ENCODE data around the gene ALPL.
A peak's percentile ranks its signal among the peaks of the same experiment; 100 is the strongest.
"Not testable (repeated sequence)": the region's sequence is repeated elsewhere in the genome, so short reads cannot be mapped to it uniquely, and the experiment has no call there.

The ALPL gene

DNA sequence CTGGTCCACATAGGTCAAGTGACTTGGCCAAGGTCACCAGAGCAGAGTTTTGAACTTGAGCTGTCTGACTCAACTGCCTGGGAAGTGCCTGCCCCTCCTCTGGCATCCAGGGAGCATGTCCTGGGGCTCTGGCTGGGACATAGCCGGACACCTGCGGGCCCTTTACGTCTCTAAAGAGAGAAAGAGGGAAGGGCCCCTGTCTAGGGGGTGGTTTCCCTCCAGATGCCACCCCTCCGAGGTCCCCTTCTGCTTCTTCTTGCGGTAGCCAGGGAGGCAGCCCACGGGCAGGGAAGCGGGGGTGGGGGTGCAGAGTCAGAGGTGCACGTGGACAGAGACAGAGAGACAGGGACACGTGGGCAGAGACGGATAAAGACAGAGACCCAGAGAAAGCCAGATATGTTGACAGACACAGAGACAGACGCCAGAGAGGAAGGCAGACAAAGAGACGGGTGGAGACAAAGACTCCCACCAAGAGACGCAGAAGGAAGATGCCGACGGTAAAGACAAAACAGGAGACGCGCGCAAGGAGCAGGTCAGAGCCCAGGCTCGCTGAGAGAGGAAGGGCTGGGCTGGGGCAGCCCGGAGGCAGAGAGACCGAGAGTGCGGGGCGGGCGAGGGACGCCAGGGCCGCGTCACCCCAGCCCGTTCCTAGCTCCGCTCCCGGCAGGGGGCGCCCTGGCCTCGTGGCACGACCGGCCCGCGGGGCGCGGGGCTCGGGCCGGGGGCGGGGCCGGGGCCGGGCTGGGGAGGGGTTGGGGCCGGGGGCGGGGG is 458 bp upstream of the ALPL start:
- DNase-seq: peak; percentile 47 to 56

- DNase-seq: no peak
Measured at GRCh38 chr1:21510113-21510493, 880 bp downstream of the ALPL start.

DNA sequence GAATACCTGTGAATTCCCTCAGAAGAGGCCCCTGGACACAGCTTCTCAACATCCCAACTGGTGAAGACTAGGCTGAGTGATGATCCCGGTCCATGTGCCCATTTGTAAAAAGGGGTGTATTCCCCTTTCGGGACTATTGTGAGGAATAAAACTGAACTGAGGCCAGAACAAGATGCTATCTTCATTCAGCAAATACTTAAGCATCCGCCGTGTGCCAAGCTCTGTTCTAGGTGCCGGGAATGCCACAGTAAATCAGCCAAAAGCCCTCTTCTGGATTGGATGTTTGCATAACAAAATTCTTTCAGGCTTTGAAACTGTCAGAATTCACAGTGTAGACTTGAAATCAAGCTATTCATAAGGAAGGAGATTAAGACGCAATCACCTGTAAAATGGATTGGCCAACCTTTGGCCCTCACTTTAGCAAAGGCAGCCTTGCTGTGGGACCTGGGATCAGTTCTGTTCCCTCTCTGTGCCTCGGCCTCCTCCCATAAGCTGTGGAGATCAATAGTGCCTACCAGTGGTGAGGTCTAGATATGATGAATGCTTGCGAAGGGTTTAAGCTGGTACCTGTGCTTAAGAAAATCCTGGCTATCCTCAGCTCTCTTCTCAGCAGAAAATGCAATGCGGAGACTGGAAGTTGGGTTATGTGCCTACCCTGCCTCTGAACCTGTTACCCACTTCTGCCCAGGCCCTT is 1.8 kb downstream of the ALPL start:
- DNase-seq: no peak

DNA sequence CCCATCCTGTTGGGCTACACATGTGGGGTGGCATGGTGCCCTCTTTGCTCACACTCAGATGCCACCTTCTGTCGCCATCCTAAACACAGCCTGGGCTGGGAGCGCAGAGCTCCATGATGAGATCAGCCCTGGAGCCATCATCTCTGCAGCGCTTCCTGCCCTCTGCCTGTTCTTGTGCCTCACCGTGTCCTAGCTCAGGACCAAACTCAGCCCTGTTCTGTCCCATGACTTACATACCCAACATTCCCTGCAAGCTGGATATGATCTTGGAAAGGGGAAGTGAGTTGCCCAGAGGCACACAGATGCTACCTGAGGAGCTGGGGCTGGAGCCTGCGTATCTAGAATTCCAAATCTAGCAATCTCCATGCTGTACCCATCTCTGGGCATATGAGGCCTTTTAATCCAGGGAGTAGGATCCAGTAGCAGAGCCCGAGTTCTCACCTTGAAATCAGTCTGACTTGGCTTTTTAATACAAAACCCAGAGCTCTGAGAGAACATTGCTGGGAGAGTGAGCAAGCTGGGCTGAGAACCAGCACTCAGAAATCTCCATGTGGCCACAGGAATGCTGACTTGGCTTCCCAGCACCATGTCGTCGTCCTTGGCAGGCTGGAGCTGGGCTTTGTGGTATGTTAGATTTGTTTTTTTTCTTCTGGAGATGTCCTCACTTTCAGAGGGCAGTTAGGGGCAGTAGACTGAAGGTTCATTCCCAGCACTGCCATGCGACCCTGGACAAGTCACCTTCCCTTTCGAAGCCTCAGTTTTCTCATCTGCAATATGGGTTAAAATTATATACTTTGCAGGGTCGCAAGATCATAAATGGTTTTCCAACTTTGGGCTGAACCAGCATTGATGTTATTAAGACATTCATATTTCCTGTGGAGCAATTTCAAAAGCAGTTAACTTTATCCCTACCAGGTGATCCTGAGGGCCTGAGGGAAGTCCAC is 2.6 kb downstream of the ALPL start:
- DNase-seq: no peak

GRCh38 chr1:21514245-21514644 is 5.0 kb downstream of the ALPL start:
- no peak for DNase-seq

DNA sequence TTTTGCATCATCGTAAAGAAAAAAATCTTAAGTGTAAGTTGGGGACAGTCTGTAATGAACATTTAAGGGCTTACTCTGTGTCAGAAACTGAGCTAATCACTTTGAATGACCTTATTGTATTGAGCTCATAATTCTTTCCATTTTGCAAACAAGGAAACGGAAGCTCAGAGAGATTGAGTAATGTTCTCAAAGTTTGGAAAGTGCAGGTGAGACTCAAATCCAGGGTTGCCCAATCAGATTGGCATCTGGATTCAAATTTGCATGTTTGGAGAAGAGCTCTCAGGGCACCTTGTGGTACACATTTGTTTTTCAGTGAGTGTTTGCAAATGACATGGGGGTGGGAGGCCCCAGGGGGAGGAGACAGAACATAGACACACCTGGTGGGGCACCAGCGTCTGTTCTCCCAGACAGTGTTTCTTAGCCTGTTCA is 8.0 kb downstream of the ALPL start:
- DNase-seq: no peak

- no peak for DNase-seq
Measured at GRCh38 chr1:21517660-21518480, 8.6 kb downstream of the ALPL start.

- DNase-seq: no peak
Measured at GRCh38 chr1:21518774-21519455, 9.7 kb downstream of the ALPL start.

- not testable (repeated sequence) for DNase-seq
Measured at GRCh38 chr1:21519486-21520070, 10.4 kb downstream of the ALPL start.

DNA sequence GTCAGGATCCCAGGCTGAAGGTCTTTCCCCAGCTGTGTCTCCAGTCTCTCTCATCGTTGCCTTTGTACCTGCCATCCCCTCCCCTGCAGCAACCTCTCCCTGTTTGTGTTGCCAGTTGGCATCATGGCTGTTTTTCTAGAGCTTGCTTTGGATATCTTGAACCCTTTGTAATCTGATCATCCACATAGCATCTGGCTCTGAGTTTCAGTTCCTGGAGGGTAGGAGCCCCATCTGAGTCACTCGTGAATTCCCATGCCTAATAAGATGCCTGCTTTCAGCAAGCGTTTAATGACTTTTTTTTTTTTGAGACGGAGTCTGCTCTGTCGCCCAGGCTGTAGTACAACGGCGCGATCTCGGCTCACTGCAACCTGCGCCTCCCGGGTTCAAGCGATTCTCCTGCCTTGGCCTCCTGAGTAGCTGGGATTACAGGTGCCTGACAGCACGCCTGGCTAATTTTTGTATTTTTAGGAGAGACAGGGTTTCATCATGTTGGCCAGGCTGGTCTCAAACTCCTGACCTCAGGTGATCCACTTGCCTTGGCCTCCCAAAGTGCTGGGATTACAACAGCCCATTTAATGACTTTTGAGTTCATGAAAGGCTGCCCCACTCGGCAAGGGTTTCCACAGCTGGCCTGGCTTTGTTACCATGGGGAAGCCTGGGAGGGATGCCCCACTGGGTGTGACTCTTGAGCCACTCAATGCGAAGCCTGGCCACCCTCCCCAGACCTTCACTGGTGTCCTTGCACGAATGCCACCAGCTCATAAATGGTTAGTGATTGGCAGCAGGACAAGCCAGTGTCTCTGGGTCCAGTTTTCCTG is 11.9 kb downstream of the ALPL start:
- no peak for DNase-seq

GRCh38 chr1:21521717-21522060 is 12.5 kb downstream of the ALPL start:
- no peak for DNase-seq

DNA sequence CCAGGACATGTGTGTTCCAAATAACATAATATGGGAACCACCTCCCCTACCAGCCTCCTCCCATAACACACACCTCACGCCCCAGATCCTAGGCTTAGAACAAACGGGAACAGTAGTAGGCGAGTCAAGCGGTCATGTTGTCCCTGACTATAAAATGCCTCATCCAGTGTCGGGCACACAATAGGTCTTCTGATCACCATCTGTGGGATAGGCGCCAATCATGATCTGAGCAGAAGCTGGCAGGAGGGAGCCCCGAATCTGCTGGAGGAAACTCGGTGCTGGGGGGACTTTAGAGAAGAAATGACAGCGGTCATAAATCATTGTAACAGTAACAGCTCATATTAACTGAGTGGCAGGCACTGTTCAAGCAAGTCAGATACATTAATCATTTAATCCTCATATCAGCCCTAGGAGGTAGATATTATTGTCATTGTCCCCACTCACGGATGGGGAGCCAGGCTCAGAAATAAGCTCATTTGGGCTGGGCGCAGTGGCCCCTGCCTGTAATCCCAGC is 13.4 kb downstream of the ALPL start:
- no peak for DNase-seq

DNA sequence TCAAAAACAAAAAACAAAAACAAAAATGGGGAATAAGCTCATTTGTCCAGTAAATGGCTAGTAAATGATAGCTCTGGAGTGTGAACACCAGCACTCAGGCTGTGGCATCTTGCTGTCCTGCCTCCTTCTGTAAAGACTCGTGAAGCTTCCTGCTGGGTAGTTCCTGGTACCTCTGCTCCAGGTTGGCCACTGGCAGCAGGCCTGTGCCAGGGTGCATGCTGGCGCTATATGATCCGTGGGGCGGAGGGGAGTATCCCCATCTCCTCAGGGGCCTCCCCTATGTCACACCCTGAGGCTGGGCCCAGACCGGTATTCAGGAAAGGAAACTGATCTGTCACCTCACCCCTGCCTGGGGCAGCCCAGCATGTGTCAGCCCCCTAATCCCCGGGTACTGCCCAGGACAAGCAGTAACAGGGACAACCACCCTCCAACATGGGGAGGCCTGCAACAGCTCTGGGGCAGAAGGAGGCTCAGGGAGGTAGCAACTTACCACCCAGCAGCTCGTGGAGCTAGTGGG is 14.1 kb downstream of the ALPL start:
- DNase-seq: no peak

GRCh38 chr1:21524220-21524619 is 15.0 kb downstream of the ALPL start:
- DNase-seq: no peak

GRCh38 chr1:21524686-21525339 is 15.6 kb downstream of the ALPL start:
- no peak for DNase-seq

GRCh38 chr1:21525340-21525717 is 16.1 kb downstream of the ALPL start:
- DNase-seq: no peak

GRCh38 chr1:21526441-21526840 is 17.2 kb downstream of the ALPL start:
- DNase-seq: no peak

DNA sequence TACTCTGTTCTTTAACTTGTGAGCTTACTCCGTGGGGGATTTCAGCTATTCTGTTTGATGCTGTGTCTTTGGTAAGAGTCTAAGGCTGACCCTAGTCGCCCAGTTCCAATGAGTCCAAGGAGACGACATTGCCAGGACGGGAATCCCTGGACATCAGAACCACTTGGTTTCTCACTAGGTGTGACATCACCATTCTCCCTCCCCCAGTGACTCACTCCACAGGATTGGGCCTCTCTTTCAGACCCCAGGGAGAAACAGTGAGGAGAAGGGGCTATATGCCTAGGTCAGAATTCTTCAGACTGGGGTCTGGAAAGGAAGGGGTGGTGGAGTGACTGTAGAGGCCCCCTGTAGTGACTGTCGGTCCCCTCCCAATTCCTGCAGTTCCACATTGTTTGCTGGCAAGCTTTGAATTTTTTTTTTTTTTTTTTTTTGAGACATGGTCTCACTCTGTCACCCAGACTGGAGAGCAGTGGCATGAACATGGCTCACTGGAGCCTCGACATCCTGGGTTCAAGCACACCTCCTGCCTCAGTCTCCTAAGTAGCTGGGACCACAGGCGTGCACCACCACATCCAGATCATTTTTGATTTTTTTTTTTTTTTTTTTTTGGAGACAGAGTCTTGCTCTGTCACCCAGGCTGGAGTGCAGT is 21.3 kb downstream of the ALPL start:
- no peak for DNase-seq

- no peak for DNase-seq
Measured at GRCh38 chr1:21531241-21531640, 22.0 kb downstream of the ALPL start.

Data from activated CD4-positive, alpha-beta T cell treated with anti-CD3 and anti-CD28 coated beads for 4 hours (primary cell).